Activated CD4-positive, alpha-beta T cell treated with anti-CD3 and anti-CD28 coated beads, Interleukin-2, amount 10 ng/mL, durations not matched to agents 7 days and 5 days (primary cell): ENCODE measurements around the gene VCL. TPM values are rescaled to one million over a fixed set of nuclear protein-coding genes. Genes with fewer than 3 reads are reported as not detected.
A peak's percentile ranks its signal among the peaks of the same experiment; 100 is the strongest.
"Not testable (repeated sequence)": the region's sequence is repeated elsewhere in the genome, so short reads cannot be mapped to it uniquely, and the experiment has no call there.

ENCODE experiments used
- CTCF ChIA-PET: fragments of 350-600 bp; sonication (Branson Sonifier 250); formaldehyde crosslinking; loops from one replicate; lab custom pipeline; 2021; ENCODE audit warnings: antibody characterized with exemption; lab: Charles Lee
- POLR2A ChIA-PET: fragments of 350-600 bp; sonication (Branson Sonifier 250); formaldehyde crosslinking; loops from one replicate; lab custom pipeline; 2021; ENCODE audit warnings: antibody characterized with exemption; lab: Charles Lee
- DNase-seq: peaks from one replicate; pipeline ENCODE4 v3.0.0-alpha.2; 2020
- H3K27ac Mint-ChIP-seq: one replicate; pipeline ENCODE4 v1.8.0; 2021; ENCODE audit warnings: mild to moderate bottlenecking, moderate library complexity, mixed read lengths
- H3K27me3 Mint-ChIP-seq: one replicate; pipeline ENCODE4 v1.8.0; 2021; ENCODE audit warnings: mixed read lengths
- H3K36me3 Mint-ChIP-seq: one replicate; pipeline ENCODE4 v1.8.0; 2021; ENCODE audit warnings: low read depth, mixed read lengths
- H3K4me1 Mint-ChIP-seq: one replicate; pipeline ENCODE4 v1.8.0; 2021; ENCODE audit warnings: mixed read lengths
- H3K4me3 Mint-ChIP-seq: one replicate; pipeline ENCODE4 v1.8.0; 2021; ENCODE audit warnings: mild to moderate bottlenecking, moderate library complexity, mixed read lengths
- H3K9me3 Mint-ChIP-seq: one replicate; pipeline ENCODE4 v1.8.0; 2021; ENCODE audit warnings: mixed read lengths
- total RNA-seq, 2 experiments: library from RNA; stranded (reverse); gene quantifications; one replicate each; pipeline ENCODE4 v1.2.3, GENCODE V29; 2021

VCL gene
- total RNA-seq, 2 experiments from 2014 or later, result 75.5 to 86.4 TPM

DNA sequence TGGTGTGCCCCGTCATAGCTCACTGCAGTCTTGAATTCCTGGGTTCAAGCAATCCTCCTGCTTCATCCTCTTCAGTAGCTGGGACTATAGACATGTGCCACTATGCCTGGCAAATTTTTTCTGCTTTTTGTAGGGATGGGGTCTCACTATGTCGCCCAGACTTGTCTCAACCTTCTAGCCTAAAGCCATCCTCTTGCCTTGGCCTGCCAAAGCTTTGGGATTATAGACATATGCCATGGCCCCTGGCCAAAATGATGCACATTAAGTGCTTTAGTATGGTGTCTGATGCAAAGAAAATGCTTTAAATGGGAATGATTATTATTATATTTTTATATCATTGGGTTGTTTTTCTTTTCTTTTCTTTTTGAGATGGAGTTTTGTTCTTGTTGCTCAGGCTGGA, 33.2 kb upstream of the VCL start:
- no peaks in the 10 kb centered on the region for H3K36me3 Mint-ChIP-seq
- ChIA-PET CTCF (interaction anchor here (1.1 to 1.5 kb wide), 5 partner anchors 11 to 63 kb away, joined by 3 to 4 read pairs (median 3); no protein-coding TSS in a partner anchor), POLR2A (no interaction called here)
- H3K9me3 Mint-ChIP-seq, result no peaks in the 10 kb centered on the region
- H3K4me3 Mint-ChIP-seq, result no peak overlapping the region
- peaks cover 18% of the 10 kb centered on the region for H3K4me1 Mint-ChIP-seq
- no peak for DNase-seq
- no peak overlapping the region for H3K27ac Mint-ChIP-seq
- peaks cover 1% of the 10 kb centered on the region for H3K27me3 Mint-ChIP-seq

DNA sequence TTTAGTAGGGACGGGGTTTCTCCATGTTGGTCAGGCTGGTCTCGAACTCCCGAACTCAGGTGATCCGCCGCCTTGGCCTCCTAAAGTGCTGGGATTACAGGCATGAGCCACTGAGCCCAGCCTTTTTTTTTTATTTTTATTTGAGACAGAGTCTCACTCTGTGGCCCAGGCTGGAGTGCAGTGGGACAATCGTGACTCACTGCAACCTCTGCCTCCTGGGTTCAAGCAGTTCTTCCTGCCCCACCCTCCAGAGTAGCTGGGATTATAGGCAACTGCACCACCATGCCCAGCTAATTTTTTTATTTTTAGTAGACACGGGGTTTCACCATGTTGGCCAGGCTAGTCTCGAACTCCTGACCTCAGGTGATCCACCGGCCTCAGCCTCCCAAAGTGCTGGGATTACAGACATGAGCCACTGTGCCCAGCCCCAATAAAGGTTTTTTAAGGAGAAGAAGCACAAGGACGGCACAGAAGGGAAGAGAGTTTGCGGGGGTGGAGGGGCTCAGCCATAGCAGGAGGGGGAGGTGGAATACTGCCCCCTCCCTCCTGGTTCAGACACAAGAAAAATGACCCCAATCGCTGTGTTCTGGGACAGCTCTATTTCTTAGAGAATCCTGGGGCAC, 32.5 kb upstream of the VCL start:
- Mint-ChIP-seq H3K27ac (peak overlapping the region; percentile 73), H3K4me1 (peaks cover 12% of the 10 kb centered on the region)
- H3K4me3 Mint-ChIP-seq, H3K27me3 Mint-ChIP-seq, DNase-seq, H3K36me3 Mint-ChIP-seq, POLR2A ChIA-PET, H3K9me3 Mint-ChIP-seq: not testable (repeated sequence)
- CTCF ChIA-PET, result interaction anchor here (0.6 to 1.5 kb wide), 4 partner anchors 25 to 1491 kb away, joined by 3 to 4 read pairs (median 3); no protein-coding TSS in a partner anchor

DNA sequence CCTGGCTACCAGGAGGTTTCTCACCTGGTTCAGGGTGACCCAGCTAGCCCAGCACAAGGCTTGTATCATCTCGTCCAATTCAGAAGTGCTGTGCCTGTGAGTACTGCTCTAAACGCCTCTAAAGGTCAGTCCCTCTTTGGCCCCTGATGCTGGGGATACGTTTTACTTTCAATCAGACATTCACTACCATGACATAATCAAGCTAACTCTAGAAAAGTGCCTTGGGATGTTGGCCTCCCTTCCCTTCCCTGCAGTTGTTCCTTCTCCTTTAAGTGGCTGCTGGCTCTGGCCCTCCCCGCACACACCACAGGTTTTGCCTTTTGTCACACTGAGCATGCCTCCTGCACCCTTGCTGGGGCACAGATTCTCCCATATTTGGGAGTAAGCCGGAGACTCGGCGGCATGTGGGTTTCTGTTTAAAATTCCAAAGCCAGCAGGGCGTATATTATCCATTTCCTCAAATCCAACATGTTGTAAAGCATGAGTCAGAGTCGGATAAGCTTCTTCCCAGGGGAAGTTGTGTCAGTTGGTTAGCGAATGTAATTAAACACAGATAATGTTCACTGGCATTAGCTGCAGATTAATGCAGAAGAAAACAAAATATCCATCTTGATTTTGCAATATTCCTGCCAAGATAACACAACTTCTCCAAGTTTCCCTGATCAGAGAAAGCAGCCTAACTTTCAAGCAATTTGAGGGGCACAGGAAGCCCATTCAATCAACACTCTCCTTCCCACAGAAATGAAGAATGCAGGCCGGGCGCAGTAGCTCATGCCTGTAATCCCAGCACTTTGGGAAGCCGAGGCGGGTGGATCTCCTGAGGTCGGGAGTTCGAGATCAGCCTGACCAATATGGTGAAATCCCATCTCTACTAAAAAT, 31.8 kb upstream of the VCL start:
- no peak for DNase-seq
- H3K27me3 Mint-ChIP-seq, result peaks cover 3% of the 10 kb centered on the region
- H3K4me3 Mint-ChIP-seq, result no peak overlapping the region
- CTCF ChIA-PET, result interaction anchor here (0.6 to 1.7 kb wide), 4 partner anchors 9 to 1492 kb away, joined by 3 to 6 read pairs (median 4); no protein-coding TSS in a partner anchor
- H3K36me3 Mint-ChIP-seq, result no peaks in the 10 kb centered on the region
- H3K4me1 Mint-ChIP-seq, result peaks cover 9% of the 10 kb centered on the region
- H3K27ac Mint-ChIP-seq, result peak overlapping the region; percentile 73
- POLR2A ChIA-PET, result no interaction called here
- no peaks in the 10 kb centered on the region for H3K9me3 Mint-ChIP-seq

DNA sequence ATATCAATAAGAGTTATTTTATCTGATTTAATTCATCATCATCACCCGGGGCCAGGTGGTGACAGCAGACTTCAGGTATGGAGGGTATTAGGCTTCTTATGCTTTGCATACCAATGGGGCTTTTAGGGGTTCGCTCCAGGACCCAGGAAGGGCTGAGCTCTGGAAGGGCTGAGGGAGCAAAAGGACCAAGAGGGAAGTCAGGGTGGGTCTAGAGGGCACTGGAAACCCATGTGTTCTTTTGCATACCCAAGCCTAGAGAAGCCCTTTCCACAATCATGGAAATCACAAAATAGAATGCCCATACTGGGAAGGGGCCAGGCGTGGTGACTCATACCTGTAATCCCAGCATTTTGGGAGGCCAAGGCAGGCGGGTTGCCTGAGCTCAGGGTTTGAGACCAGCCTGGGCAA, 30.9 kb upstream of the VCL start:
- Mint-ChIP-seq H3K4me3 (no peak overlapping the region), H3K27me3 (peaks cover 3% of the 10 kb centered on the region), H3K27ac (peak overlapping the region; percentile 57), H3K9me3 (no peaks in the 10 kb centered on the region), H3K4me1 (peaks cover 9% of the 10 kb centered on the region), H3K36me3 (no peaks in the 10 kb centered on the region)
- DNase-seq, result no peak
- POLR2A ChIA-PET, result no interaction called here
- CTCF ChIA-PET, result interaction anchor here (1.7 kb wide), 1 partner anchor 10 kb away, joined by 6 read pairs; no protein-coding TSS in a partner anchor

DNA sequence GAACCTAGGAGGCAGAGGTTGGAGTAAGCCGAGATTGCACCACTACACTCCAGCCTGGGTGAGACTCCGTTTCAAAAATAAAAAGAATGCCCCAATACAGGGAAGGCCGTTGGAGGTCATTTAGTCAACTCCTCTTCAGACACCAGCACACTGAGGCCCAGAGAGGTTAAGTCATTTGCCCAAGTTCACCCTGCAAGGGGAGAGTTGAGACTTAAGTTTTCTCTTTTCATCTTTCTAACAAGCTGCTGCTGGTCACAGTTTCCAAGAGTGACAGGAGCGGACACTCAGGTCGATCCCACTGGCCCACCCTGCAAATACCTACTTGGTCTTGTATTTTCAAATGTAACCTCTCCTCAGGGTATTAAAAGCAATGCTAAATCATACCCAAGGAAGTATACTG, 30.4 kb upstream of the VCL start:
- Mint-ChIP-seq H3K27ac (no peak overlapping the region), H3K36me3 (no peaks in the 10 kb centered on the region), H3K9me3 (no peaks in the 10 kb centered on the region), H3K27me3 (peaks cover 3% of the 10 kb centered on the region), H3K4me1 (peaks cover 9% of the 10 kb centered on the region), H3K4me3 (no peak overlapping the region)
- CTCF ChIA-PET, result interaction anchor here (1.3 to 1.7 kb wide), 3 partner anchors 10 to 88 kb away, joined by 3 to 6 read pairs (median 4); no protein-coding TSS in a partner anchor
- POLR2A ChIA-PET, result no interaction called here
- no peak for DNase-seq

DNA sequence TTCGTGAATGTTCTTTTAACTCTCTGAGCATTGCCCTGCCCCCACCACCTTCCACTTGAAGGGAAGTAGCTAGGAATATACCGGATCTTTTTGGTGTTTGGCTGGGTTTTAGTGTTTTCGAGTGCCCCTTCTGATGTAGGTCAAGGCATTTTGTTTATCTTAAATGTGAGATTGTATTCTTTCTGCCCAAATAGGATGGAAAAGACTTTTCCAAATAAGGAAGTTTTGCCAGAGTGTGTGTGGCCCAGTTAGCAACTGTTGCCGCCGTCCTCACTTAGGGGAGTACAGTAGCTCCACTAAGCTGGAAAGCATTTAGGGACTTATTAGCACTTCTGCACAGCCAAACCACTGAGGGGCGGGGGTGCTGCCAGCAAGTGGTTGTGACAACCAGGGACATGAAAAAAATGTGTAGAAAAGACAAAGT, 29.8 kb upstream of the VCL start:
- H3K27me3 Mint-ChIP-seq, result peaks cover 3% of the 10 kb centered on the region
- H3K4me3 Mint-ChIP-seq, result no peak overlapping the region
- H3K27ac Mint-ChIP-seq, result peak overlapping the region; percentile 9
- no peaks in the 10 kb centered on the region for H3K9me3 Mint-ChIP-seq
- peaks cover 9% of the 10 kb centered on the region for H3K4me1 Mint-ChIP-seq
- DNase-seq, result no peak
- ChIA-PET POLR2A (no interaction called here), CTCF (interaction anchor here (1.0 to 1.6 kb wide), 3 partner anchors 10 to 89 kb away, joined by 3 to 4 read pairs (median 4); no protein-coding TSS in a partner anchor)
- no peaks in the 10 kb centered on the region for H3K36me3 Mint-ChIP-seq

DNA sequence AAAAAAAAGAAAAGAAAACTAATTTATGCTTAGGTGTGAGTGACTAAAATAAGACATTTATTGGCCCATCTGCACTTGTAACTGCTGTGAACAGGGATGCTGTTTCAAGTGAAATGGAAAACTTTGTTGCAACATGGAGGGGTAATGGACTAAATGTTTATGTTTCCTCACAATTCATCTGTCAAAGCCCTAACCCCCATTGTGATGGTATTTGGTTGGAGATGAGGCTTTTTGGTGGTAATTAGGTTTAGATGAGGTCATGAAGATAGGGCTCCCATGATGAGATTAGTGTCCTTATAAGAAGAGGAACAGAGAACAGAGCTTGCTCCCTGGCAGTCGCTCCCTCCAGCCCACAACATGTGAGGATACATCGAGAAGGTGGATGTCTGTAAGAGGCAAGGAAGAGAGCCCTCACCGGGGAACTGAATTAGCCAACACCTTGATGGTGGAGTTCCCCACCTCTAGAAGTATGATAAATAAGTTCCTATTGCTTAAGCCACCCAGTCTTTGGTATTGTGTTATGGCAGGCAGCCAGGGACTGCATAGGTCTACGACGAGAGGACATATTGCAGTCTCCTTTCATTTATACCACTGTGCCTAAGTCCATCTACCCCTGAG, 28.6 kb upstream of the VCL start:
- Mint-ChIP-seq H3K4me1 (peaks cover 19% of the 10 kb centered on the region), H3K9me3 (no peaks in the 10 kb centered on the region), H3K27ac (no peak overlapping the region), H3K27me3 (peaks cover 3% of the 10 kb centered on the region), H3K4me3 (no peak overlapping the region), H3K36me3 (no peaks in the 10 kb centered on the region)
- CTCF ChIA-PET, result interaction anchor here (1.6 kb wide), 1 partner anchor 90 kb away, joined by 4 read pairs; no protein-coding TSS in a partner anchor
- no peak for DNase-seq
- POLR2A ChIA-PET, result no interaction called here

DNA sequence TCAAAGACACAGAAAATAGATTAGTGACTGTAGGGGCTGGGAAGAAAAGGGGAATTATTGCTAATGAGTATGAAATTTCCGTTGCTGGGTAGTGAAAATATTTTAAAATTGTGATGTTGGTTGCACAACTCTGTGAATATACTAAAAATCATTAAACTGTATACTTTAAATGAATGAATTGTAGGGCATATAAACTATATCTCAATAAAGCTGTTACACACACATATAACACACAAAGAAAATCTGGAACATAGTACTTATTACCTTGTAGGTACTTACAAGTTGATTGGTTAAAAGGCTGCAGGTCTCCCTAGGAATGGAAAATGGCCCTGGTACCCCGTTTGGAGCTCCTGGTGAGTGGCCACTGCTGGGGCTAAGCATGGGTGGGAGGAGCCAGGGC, 27.1 kb upstream of the VCL start:
- CTCF ChIA-PET, result interaction anchor here (0.6 to 1.0 kb wide), 2 partner anchors 188 to 246 kb away, joined by 3 read pairs; no protein-coding TSS in a partner anchor

DNA sequence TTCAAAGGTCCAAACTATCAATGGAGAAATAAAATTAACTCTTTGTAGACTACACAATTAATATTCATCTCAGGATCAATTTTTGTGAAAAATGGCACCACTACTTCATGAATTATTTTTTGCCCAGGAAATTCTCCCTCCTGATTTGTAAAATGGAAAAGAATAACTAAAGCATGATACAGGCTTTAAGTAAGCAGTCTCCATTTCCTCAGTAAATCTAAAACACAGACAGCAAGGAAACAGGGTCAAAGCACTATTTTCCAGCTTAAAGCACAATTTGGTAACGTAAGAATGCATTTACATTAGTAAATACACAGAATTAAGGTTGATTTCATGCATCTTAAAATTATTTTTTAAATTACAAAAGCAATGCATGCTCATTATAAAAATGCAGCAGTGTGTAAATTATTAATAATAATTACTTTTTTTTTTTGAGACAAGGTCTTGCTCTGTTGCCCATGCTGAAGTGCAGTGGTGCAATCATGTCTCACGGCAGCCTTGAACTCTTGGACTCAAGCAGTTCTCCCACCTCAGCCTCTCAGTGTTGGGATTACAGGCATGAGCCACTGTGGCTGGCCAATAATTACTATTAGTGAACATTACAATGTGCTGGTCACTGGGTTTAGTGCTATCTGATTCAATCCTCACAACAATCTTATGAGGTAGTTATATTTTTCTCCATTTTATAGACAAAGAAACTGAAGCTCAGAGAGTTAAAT, 26.1 kb upstream of the VCL start:
- peaks cover 3% of the 10 kb centered on the region for H3K9me3 Mint-ChIP-seq
- DNase-seq, result no peak
- H3K27ac Mint-ChIP-seq, result no peak overlapping the region
- H3K36me3 Mint-ChIP-seq, result peaks cover 7% of the 10 kb centered on the region
- peaks cover 35% of the 10 kb centered on the region for H3K4me1 Mint-ChIP-seq
- CTCF ChIA-PET, result interaction anchor here (1.0 to 1.2 kb wide), 4 partner anchors 9 to 189 kb away, joined by 3 read pairs; no protein-coding TSS in a partner anchor
- POLR2A ChIA-PET, result no interaction called here
- H3K27me3 Mint-ChIP-seq, result peaks cover 3% of the 10 kb centered on the region
- no peak overlapping the region for H3K4me3 Mint-ChIP-seq

More for the DNA sequence above, 27.1 kb upstream of the VCL start:
- Mint-ChIP-seq H3K27ac (no peak overlapping the region), H3K27me3 (peaks cover 3% of the 10 kb centered on the region), H3K36me3 (peaks cover 6% of the 10 kb centered on the region), H3K4me1 (peaks cover 34% of the 10 kb centered on the region), H3K9me3 (peaks cover 2% of the 10 kb centered on the region), H3K4me3 (no peak overlapping the region)
- DNase-seq, result no peak
- POLR2A ChIA-PET, result no interaction called here

DNA sequence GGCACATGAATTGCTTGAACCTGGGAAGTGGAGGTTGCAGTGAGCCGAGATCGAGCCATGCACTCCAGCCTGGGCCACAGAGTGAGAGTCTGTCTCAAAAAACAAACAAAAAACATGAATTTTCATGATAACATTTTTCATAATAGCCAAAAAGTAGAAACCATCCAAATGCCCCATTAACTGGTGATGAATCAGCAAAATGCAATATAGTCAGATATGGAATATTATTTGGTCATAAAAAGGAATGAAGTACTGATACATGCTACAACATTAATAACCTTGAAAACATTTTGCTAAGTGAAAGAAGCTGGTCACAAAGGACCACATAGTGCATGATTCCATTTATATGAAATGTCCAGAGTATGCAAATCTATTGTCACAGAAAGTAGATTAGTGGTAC, 24.5 kb upstream of the VCL start:
- H3K36me3 Mint-ChIP-seq, result peaks cover 7% of the 10 kb centered on the region
- H3K4me3 Mint-ChIP-seq, result peak overlapping the region; percentile 37
- CTCF ChIA-PET, result interaction anchor here (1.2 to 1.7 kb wide), 2 partner anchors 94 to 124 kb away, joined by 4 to 9 read pairs; no protein-coding TSS in a partner anchor
- no peak for DNase-seq
- H3K27me3 Mint-ChIP-seq, result peaks cover 3% of the 10 kb centered on the region
- H3K27ac Mint-ChIP-seq, result peak overlapping the region; percentile 70
- peaks cover 31% of the 10 kb centered on the region for H3K4me1 Mint-ChIP-seq
- H3K9me3 Mint-ChIP-seq, result peaks cover 3% of the 10 kb centered on the region
- POLR2A ChIA-PET, result no interaction called here

DNA sequence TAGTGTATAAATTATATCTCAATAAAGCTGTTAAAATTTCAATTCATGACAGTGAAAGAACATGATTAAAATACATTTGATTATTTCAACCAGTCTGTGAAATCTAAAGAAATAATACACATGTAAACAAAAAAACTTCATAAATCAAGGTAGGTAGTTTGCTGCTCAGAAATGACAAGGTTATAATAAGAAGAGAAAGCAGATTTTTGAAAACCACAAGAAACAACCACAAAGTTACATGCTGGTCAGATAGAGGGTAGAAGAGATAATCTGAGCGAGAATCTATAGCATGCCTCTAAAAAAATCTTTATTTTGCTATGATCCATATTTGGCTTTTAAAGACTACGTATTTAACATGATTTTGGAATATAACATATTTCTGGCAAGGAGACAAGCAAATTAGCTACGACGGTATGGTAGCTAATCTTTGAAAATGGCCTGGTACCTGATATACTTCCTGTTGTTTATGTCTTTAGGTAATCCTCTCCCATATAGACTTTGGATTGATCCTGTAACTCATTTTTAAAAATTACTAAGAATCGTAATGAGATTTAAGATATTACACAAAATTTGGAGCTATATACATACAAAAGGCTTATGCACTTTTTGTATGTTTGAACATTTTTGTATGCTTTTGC, 23.5 kb upstream of the VCL start:
- H3K36me3 Mint-ChIP-seq, result peaks cover 7% of the 10 kb centered on the region
- peaks cover 3% of the 10 kb centered on the region for H3K9me3 Mint-ChIP-seq
- peaks cover 2% of the 10 kb centered on the region for H3K27me3 Mint-ChIP-seq
- peaks cover 33% of the 10 kb centered on the region for H3K4me1 Mint-ChIP-seq
- H3K27ac Mint-ChIP-seq, result peak overlapping the region; percentile 81
- POLR2A ChIA-PET, result no interaction called here
- peak; percentile 17 for DNase-seq
- CTCF ChIA-PET, result interaction anchor here (0.6 to 1.7 kb wide), 6 partner anchors 16 to 131 kb away, joined by 3 to 9 read pairs (median 4); no protein-coding TSS in a partner anchor
- peak overlapping the region; percentile 26 for H3K4me3 Mint-ChIP-seq
